C4-2B (cell line): ENCODE results near the gene KCNJ10.

Experiments used
- CTCF ChIP-seq: fragments of 450-650 bp; conservative IDR thresholded peaks from 2 replicates; pipeline ENCODE4 v1.5.1; 2017; ENCODE audit warnings: mild to moderate bottlenecking
- ZFX ChIP-seq: fragments of 450-650 bp; IDR thresholded peaks from 2 replicates; pipeline ENCODE4 v1.6.1; 2017

GRCh38 chr1:159949981-159950381, 120.0 kb downstream of the KCNJ10 start:
- TF ChIP-seq CTCF (no peak), ZFX (no peak)
